Measurements from ENCODE around the gene ANXA5.

The ANXA5 gene

GRCh38 chr4:121632636-121633035 is 64.1 kb downstream of the ANXA5 start:
- DNase-seq: no peak
